Mesenchymal stem cell (in vitro differentiated cells and primary cell): ENCODE measurements around the gene ATP5ME.

ENCODE experiments used
- DNase-seq: peaks from one replicate; pipeline ENCODE4 v3.0.0-alpha.2; 2013
- H2AFZ ChIP-seq: one replicate; pipeline ENCODE4 v1.6.1; 2013; ENCODE audit warnings: low read depth, mild to moderate bottlenecking, control low read depth, inconsistent platforms, low read length, moderate library complexity
- H2AK5ac ChIP-seq: 2 replicates; pipeline ENCODE4 v1.6.1; 2013; ENCODE audit warnings: low read length, moderate library complexity, mild to moderate bottlenecking, inconsistent platforms; ENCODE audit not compliant: severe bottlenecking
- H2BK120ac ChIP-seq: one replicate; pipeline ENCODE4 v1.6.1; 2013; ENCODE audit warnings: low read depth, mild to moderate bottlenecking, inconsistent platforms, low read length, moderate library complexity
- H2BK12ac ChIP-seq, 2 experiments: one replicate each; pipeline ENCODE4 v1.6.1; 2013; ENCODE audit warnings: inconsistent platforms in 2 of 2, low read length in 2 of 2, mild to moderate bottlenecking in 2 of 2, moderate library complexity in 2 of 2, control low read depth in 1 of 2
- H2BK15ac ChIP-seq: one replicate; pipeline ENCODE4 v1.6.1; 2013; ENCODE audit warnings: mild to moderate bottlenecking, low read depth, inconsistent platforms; ENCODE audit not compliant: poor library complexity, severe bottlenecking
- H2BK5ac ChIP-seq: 2 replicates; pipeline ENCODE4 v1.6.1; 2013; ENCODE audit warnings: low read depth, mild to moderate bottlenecking, low read length, control low read depth, inconsistent platforms; ENCODE audit not compliant: poor library complexity, severe bottlenecking
- H3K14ac ChIP-seq, 2 experiments: one replicate each; pipeline ENCODE4 v1.6.1; 2013; ENCODE audit warnings: inconsistent platforms in 2 of 2, low read length in 2 of 2, control low read depth in 1 of 2, mild to moderate bottlenecking in 1 of 2, moderate library complexity in 1 of 2
- H3K18ac ChIP-seq, 2 experiments: one replicate each; pipeline ENCODE4 v1.6.1; 2013; ENCODE audit warnings: inconsistent platforms in 2 of 2, low read length in 2 of 2, control low read depth in 1 of 2, low read depth in 1 of 2, mild to moderate bottlenecking in 1 of 2
- H3K23ac ChIP-seq, 2 experiments: one replicate each; pipeline ENCODE4 v1.6.1; 2013; ENCODE audit warnings: inconsistent platforms in 2 of 2, low read length in 2 of 2, mild to moderate bottlenecking in 2 of 2, moderate library complexity in 2 of 2, control low read depth in 1 of 2
- H3K27ac ChIP-seq: 2 replicates; pipeline ENCODE4 v1.5.1; 2013; ENCODE audit warnings: mild to moderate bottlenecking, moderate library complexity, low read length, control low read depth, inconsistent platforms; ENCODE audit not compliant: poor library complexity, severe bottlenecking
- H3K27me3 ChIP-seq, 2 experiments: 2 replicates each; pipeline versions ENCODE4 v1.6.1 to v1.7.0; 2013; ENCODE audit warnings: low read length in 2 of 2, mild to moderate bottlenecking in 2 of 2, moderate library complexity in 2 of 2, control low read depth in 1 of 2, inconsistent platforms in 1 of 2; ENCODE audit not compliant: control insufficient read depth in 1 of 2, insufficient read depth in 1 of 2
- H3K36me3 ChIP-seq, 2 experiments: 2 replicates each; pipeline versions ENCODE4 v1.6.1 to v1.7.0; 2013; ENCODE audit warnings: low read length in 2 of 2, control low read depth in 1 of 2, inconsistent platforms in 1 of 2, low read depth in 1 of 2, mild to moderate bottlenecking in 1 of 2; ENCODE audit not compliant: insufficient read depth in 2 of 2, control insufficient read depth in 1 of 2
- H3K4ac ChIP-seq, 2 experiments: one replicate each; pipeline ENCODE4 v1.6.1; 2013; ENCODE audit warnings: inconsistent platforms in 2 of 2, low read length in 2 of 2, mild to moderate bottlenecking in 2 of 2, moderate library complexity in 2 of 2, control low read depth in 1 of 2, low read depth in 1 of 2
- H3K4me1 ChIP-seq: 2 replicates; pipeline ENCODE4 v1.6.1; 2013; ENCODE audit warnings: low read depth, low read length, control low read depth; ENCODE audit not compliant: control insufficient read depth, insufficient read depth
- H3K4me2 ChIP-seq: 2 replicates; pipeline ENCODE4 v1.6.1; 2013; ENCODE audit warnings: low read length, mild to moderate bottlenecking, inconsistent platforms; ENCODE audit not compliant: poor library complexity, severe bottlenecking
- H3K4me3 ChIP-seq, 2 experiments: 2 replicates each; pipeline versions ENCODE4 v1.5.1 to v1.7.0; 2013; ENCODE audit warnings: low read length in 2 of 2, mild to moderate bottlenecking in 2 of 2, control low read depth in 1 of 2, low read depth in 1 of 2; ENCODE audit not compliant: insufficient read depth in 1 of 2
- H3K79me1 ChIP-seq: replicated peaks from 2 replicates; pipeline ENCODE4 v1.6.1; 2013; ENCODE audit warnings: mild to moderate bottlenecking, control low read depth, low read length, inconsistent platforms; ENCODE audit not compliant: poor library complexity, severe bottlenecking
- H3K9ac ChIP-seq: 2 replicates; pipeline ENCODE4 v1.7.0; 2013; ENCODE audit warnings: mild to moderate bottlenecking, low read length, moderate library complexity
- H3K9me3 ChIP-seq: 2 replicates; pipeline ENCODE4 v1.7.0; 2013; ENCODE audit warnings: mild to moderate bottlenecking, low read length; ENCODE audit not compliant: control insufficient read depth
- H4K8ac ChIP-seq: one replicate; pipeline ENCODE4 v1.6.1; 2013; ENCODE audit warnings: inconsistent platforms, mild to moderate bottlenecking, low read length, moderate library complexity
- H4K91ac ChIP-seq: one replicate; pipeline ENCODE4 v1.6.1; 2013; ENCODE audit warnings: mild to moderate bottlenecking, low read length, inconsistent platforms
- WGBS: methylation state at CpG from one replicate; pipeline ENCODE4 v1.1.7; 2013; ENCODE audit warnings: mixed read lengths; 5-methylcytosine and 5-hydroxymethylcytosine counted together

The ATP5ME gene

GRCh38 chr4:656436-657337, 17.4 kb downstream of the ATP5ME start:
- peaks cover 1% of the 10 kb centered on the region for H3K4me1 ChIP-seq
- no peak overlapping the region for H3K4me3 ChIP-seq
- H3K79me1 ChIP-seq = no peaks in the 10 kb centered on the region
- no peak overlapping the region for H3K4ac ChIP-seq
- H4K91ac ChIP-seq = no peak overlapping the region
- H3K27me3 ChIP-seq = peaks cover 0 to 34% of the 10 kb centered on the region in 2 experiments
- no peak for DNase-seq
- H2AFZ ChIP-seq = no peak overlapping the region
- WGBS = 90% methylated on average over 51 of the region's 58 CpGs
- no peak overlapping the region for H2BK15ac ChIP-seq
- H2BK12ac ChIP-seq = no peak overlapping the region
- H3K18ac ChIP-seq = no peak overlapping the region
- no peak overlapping the region for H3K4me2 ChIP-seq
- no peak overlapping the region for H4K8ac ChIP-seq
- no peak overlapping the region for H3K14ac ChIP-seq
- H3K23ac ChIP-seq = no peak overlapping the region
- no peak overlapping the region for H2BK120ac ChIP-seq
- H3K9me3 ChIP-seq = no peaks in the 10 kb centered on the region
- H3K9ac ChIP-seq = no peak overlapping the region
- H2BK5ac ChIP-seq = no peak overlapping the region
- H3K27ac ChIP-seq = no peak overlapping the region
- H2AK5ac ChIP-seq = no peak overlapping the region
- H3K36me3 ChIP-seq = no peaks in the 10 kb centered on the region

GRCh38 chr4:655464-656151, 18.5 kb downstream of the ATP5ME start:
- Histone ChIP-seq H3K27ac (no peak overlapping the region), H2AK5ac (no peak overlapping the region), H3K23ac (no peak overlapping the region), H3K18ac (no peak overlapping the region), H3K9me3 (no peaks in the 10 kb centered on the region), H2BK12ac (no peak overlapping the region), H3K4me3 (no peak overlapping the region), H3K79me1 (no peaks in the 10 kb centered on the region), H3K36me3 (no peaks in the 10 kb centered on the region), H2BK5ac (no peak overlapping the region), H2BK15ac (no peak overlapping the region), H2BK120ac (no peak overlapping the region), H3K4me1 (peaks cover 1% of the 10 kb centered on the region), H3K4ac (no peak overlapping the region), H3K4me2 (no peak overlapping the region), H3K27me3 (peaks cover 0 to 42% of the 10 kb centered on the region in 2 experiments), H3K9ac (no peak overlapping the region), H3K14ac (no peak overlapping the region), H4K91ac (no peak overlapping the region), H2AFZ (no peak overlapping the region), H4K8ac (no peak overlapping the region)
- WGBS = 89% methylated on average over 23 of the region's 26 CpGs
- DNase-seq = no peak

- no peak for DNase-seq
- H3K4me3 ChIP-seq = no peak overlapping the region
- H2AK5ac ChIP-seq = no peak overlapping the region
- no peak overlapping the region for H2BK5ac ChIP-seq
- no peaks in the 10 kb centered on the region for H3K36me3 ChIP-seq
- no peak overlapping the region for H3K9ac ChIP-seq
- no peak overlapping the region for H2AFZ ChIP-seq
- H3K18ac ChIP-seq = no peak overlapping the region
- no peak overlapping the region for H2BK12ac ChIP-seq
- H2BK120ac ChIP-seq = no peak overlapping the region
- H3K4ac ChIP-seq = no peak overlapping the region
- H3K27me3 ChIP-seq = peaks cover 0 to 48% of the 10 kb centered on the region in 2 experiments
- no peak overlapping the region for H3K27ac ChIP-seq
- no peak overlapping the region for H4K8ac ChIP-seq
- no peak overlapping the region for H3K23ac ChIP-seq
- H4K91ac ChIP-seq = no peak overlapping the region
- no peak overlapping the region for H3K14ac ChIP-seq
- no peak overlapping the region for H3K4me2 ChIP-seq
- H3K9me3 ChIP-seq = no peaks in the 10 kb centered on the region
- 78% methylated on average over 17 of the region's 17 CpGs for WGBS
- no peaks in the 10 kb centered on the region for H3K79me1 ChIP-seq
- no peak overlapping the region for H2BK15ac ChIP-seq
- peaks cover 1% of the 10 kb centered on the region for H3K4me1 ChIP-seq
Measured at GRCh38 chr4:654871-655463, 19.1 kb downstream of the ATP5ME start.

- H3K4me1 ChIP-seq = peaks cover 1% of the 10 kb centered on the region
- 94% methylated on average over 17 of the region's 17 CpGs for WGBS
- no peaks in the 10 kb centered on the region for H3K36me3 ChIP-seq
- H4K8ac ChIP-seq = no peak overlapping the region
- H3K27ac ChIP-seq = no peak overlapping the region
- H3K4me2 ChIP-seq = no peak overlapping the region
- no peak overlapping the region for H3K14ac ChIP-seq
- no peak overlapping the region for H3K4me3 ChIP-seq
- no peak overlapping the region for H3K18ac ChIP-seq
- DNase-seq = no peak
- H2BK5ac ChIP-seq = no peak overlapping the region
- H3K27me3 ChIP-seq = peaks cover 0 to 53% of the 10 kb centered on the region in 2 experiments
- H3K4ac ChIP-seq = no peak overlapping the region
- H2AFZ ChIP-seq = no peak overlapping the region
- no peaks in the 10 kb centered on the region for H3K79me1 ChIP-seq
- H2BK120ac ChIP-seq = no peak overlapping the region
- no peak overlapping the region for H3K9ac ChIP-seq
- no peak overlapping the region for H2AK5ac ChIP-seq
- no peak overlapping the region for H2BK12ac ChIP-seq
- no peak overlapping the region for H4K91ac ChIP-seq
- no peaks in the 10 kb centered on the region for H3K9me3 ChIP-seq
- no peak overlapping the region for H2BK15ac ChIP-seq
- no peak overlapping the region for H3K23ac ChIP-seq
Measured at GRCh38 chr4:654503-654845, 19.6 kb downstream of the ATP5ME start.
